SK-N-MC (cell line): ENCODE data around the gene ELMO1.

Source experiments
- EZH2 ChIP-seq: fragments of 200-600 bp; sonication (generic); IDR thresholded peaks from one replicate; pipeline ENCODE4 v1.6.1; 2017; ENCODE audit warnings: antibody characterized with exemption
- POLR2AphosphoS5 ChIP-seq: IDR thresholded peaks from 2 replicates; pipeline ENCODE4 v1.6.1; 2012; ENCODE audit warnings: mild to moderate bottlenecking, low read depth, low read length, borderline replicate concordance

DNA sequence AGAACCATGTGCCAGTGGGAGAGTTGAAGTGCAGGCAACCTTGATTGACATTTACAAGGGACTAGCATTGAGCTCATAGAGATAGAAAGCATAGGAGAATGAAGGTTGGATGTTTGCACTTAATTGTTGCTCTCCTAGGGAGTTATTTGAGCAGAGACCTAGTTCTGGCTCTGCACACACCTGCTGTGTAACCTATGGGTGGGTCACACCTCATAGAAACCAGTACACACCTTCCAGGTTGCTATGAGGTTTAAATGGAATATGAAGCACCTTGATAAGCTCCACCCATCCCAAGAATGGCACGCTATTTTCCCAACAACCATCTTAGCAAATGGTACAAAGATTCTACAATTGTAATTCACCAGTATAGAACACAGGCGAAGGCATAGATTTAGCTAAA is 638.2 kb downstream of the ELMO1 start:
- no peak for TF ChIP-seq POLR2AphosphoS5
- TF ChIP-seq EZH2: no peak
